Spleen (tissue), 7 donors: ENCODE measurements around the gene GOLT1A.

Experiments used
- POLR2A ChIP-seq, 3 donors: fragments of 450-650 bp; IDR thresholded peaks; one replicate each; pipeline ENCODE4 v1.5.1; 2017; ENCODE audit warnings: antibody characterized with exemption in 3 of 3, mild to moderate bottlenecking in 1 of 3
- POLR2AphosphoS5 ChIP-seq, 3 donors: sonication (generic); formaldehyde crosslinking; IDR thresholded peaks; one replicate each; pipeline ENCODE4 v1.5.1; 2017; ENCODE audit warnings: antibody characterized with exemption in 3 of 3
- TF ChIP-seq, protein P1 (sequence below), 11 experiments: fragments of 200-600 bp in 7 of 11; fragments of 450-650 bp in 4 of 11; sonication (generic) in 4 of 11; IDR thresholded peaks in 8 of 11; conservative IDR thresholded peaks in 3 of 11; 1 replicate in 7 of 11; 2 replicates in 4 of 11; pipeline versions ENCODE4 v1.4.0 to v1.8.0; 2016 to 2021; ENCODE audit warnings: antibody characterized with exemption in 11 of 11, inconsistent platforms in 4 of 11, mild to moderate bottlenecking in 1 of 11
- donor health status: DM: no; HTN: no; CAD: no; lungs with moderate emphysema.
- donor health status: DM: no; HTN: no; CAD: no.
- donor health status: DM: no; HTN: no; CAD: no.

DNA sequence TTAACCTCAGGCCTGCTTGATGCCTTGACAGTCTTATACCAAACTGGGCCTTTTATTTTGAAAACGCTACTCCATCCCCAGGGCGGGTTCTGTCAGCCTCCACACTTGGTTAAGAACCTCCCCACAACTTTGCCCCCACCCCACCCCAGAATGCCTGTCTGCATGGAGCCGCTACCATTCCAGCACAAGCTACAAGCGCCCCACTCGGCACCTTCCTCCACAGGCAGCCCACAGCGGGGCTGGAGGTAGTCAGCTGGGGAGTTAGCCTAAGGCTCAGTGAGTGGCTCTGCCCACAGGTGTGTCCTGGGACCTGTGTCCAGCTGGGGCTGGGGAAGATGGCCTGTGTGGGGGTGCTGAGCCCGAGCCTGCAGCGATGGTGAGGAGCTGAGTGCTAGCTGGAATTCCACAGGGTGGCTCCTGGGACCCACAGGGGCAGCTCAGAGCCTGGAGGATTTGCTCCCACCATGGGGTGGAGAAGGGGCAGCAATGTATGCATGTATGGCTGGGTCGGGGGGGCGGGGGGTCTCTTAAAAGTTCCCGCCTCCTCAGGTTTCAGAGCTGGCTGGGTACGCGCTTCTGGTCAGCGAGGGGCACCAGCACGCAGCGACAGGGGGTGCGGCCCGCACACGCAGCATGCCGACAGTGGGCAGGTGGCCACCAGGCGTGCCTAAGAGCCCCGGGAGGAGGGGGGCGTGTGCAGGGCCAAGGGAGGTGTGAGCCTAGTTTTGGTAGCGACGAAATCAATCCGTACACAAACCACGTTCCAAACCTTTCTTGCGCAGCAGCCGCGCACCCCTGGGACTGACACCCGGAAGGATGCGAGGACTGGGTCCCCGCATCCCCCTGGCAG, 62.9 kb downstream of the GOLT1A start:
- TF ChIP-seq POLR2AphosphoS5 (IDR thresholded peaks at IDR 0.05) (no peak), POLR2A (IDR thresholded peaks at IDR 0.05) (no peak)
- TF ChIP-seq, protein P1, sequence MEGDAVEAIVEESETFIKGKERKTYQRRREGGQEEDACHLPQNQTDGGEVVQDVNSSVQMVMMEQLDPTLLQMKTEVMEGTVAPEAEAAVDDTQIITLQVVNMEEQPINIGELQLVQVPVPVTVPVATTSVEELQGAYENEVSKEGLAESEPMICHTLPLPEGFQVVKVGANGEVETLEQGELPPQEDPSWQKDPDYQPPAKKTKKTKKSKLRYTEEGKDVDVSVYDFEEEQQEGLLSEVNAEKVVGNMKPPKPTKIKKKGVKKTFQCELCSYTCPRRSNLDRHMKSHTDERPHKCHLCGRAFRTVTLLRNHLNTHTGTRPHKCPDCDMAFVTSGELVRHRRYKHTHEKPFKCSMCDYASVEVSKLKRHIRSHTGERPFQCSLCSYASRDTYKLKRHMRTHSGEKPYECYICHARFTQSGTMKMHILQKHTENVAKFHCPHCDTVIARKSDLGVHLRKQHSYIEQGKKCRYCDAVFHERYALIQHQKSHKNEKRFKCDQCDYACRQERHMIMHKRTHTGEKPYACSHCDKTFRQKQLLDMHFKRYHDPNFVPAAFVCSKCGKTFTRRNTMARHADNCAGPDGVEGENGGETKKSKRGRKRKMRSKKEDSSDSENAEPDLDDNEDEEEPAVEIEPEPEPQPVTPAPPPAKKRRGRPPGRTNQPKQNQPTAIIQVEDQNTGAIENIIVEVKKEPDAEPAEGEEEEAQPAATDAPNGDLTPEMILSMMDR (IDR thresholded peaks at IDR 0.05 in 8 of 11, conservative IDR thresholded peaks at IDR 0.05 in 3 of 11): no peak
